Caco-2 (cell line): ENCODE results near the gene OR4E2. TPM values are rescaled to one million over a fixed set of nuclear protein-coding genes. Genes with fewer than 3 reads are reported as not detected.

Source experiments
- BruUV-seq: library from RNA; stranded (reverse); fragments of 400-500 nt; replicated peaks from 2 replicates; lab custom pipeline; 2021; lab: Mats Ljungman, UMichigan
- CTCF ChIA-PET: fragments of 300-600 bp; sonication (Branson Sonifier 250); formaldehyde crosslinking; loops from one replicate; lab custom pipeline; 2022; ENCODE audit warnings: antibody characterized with exemption; lab: Charles Lee
- POLR2A ChIA-PET: fragments of 300-600 bp; sonication (Branson Sonifier 250); formaldehyde crosslinking; loops from one replicate; lab custom pipeline; 2022; ENCODE audit warnings: antibody characterized with exemption; lab: Charles Lee
- DNase-seq, 2 experiments: peaks; one replicate each; pipeline versions ENCODE4 v3.0.0 to v3.0.0-alpha.2; 2020 to 2022
- H3K27me3 ChIP-seq: replicated peaks from 2 replicates; pipeline ENCODE4 v1.6.0; 2011; ENCODE audit warnings: low read length; ENCODE audit not compliant: control insufficient read depth, insufficient read depth
- H3K36me3 ChIP-seq: 2 replicates; pipeline ENCODE4 v1.5.1; 2011; ENCODE audit warnings: low read length; ENCODE audit not compliant: control insufficient read depth, insufficient read depth
- H3K4me1 ChIP-seq: fragments of 250-450 bp; sonication (Bioruptor Pico); 2 replicates; pipeline ENCODE4 v1.5.1; 2020; ENCODE audit warnings: mild to moderate bottlenecking
- H3K4me3 ChIP-seq: 2 replicates; pipeline ENCODE4 v1.5.1; 2011; ENCODE audit warnings: low read depth, mild to moderate bottlenecking, control low read depth, low read length
- H3K9me3 ChIP-seq: fragments of 250-450 bp; sonication (Bioruptor Pico); 2 replicates; pipeline ENCODE4 v1.5.1; 2020; ENCODE audit warnings: mild to moderate bottlenecking, moderate library complexity
- H3K27ac Mint-ChIP-seq: one replicate; pipeline ENCODE4 v1.8.0; 2022; ENCODE audit warnings: mixed read lengths; ENCODE audit not compliant: unreplicated experiment
- H3K27me3 Mint-ChIP-seq: one replicate; pipeline ENCODE4 v1.8.0; 2022; ENCODE audit warnings: mixed read lengths; ENCODE audit not compliant: insufficient read depth, unreplicated experiment
- H3K36me3 Mint-ChIP-seq: one replicate; pipeline ENCODE4 v1.8.0; 2022; ENCODE audit warnings: mild to moderate bottlenecking, mixed read lengths; ENCODE audit not compliant: insufficient read depth, unreplicated experiment
- H3K4me1 Mint-ChIP-seq: one replicate; pipeline ENCODE4 v1.8.0; 2022; ENCODE audit warnings: low read depth, mixed read lengths; ENCODE audit not compliant: unreplicated experiment
- H3K4me3 Mint-ChIP-seq: one replicate; pipeline ENCODE4 v1.8.0; 2022; ENCODE audit warnings: mild to moderate bottlenecking, moderate library complexity, mixed read lengths; ENCODE audit not compliant: unreplicated experiment
- H3K9me3 Mint-ChIP-seq: one replicate; pipeline ENCODE4 v1.8.0; 2022; ENCODE audit warnings: mixed read lengths; ENCODE audit not compliant: unreplicated experiment
- intact Hi-C: fragments of 100-400 bp; cut with micrococcal nuclease; formaldehyde crosslinking; loops from one replicate; pipeline ENCODE4 v1.10.0; 2022; ENCODE audit not compliant: unreplicated experiment
- total RNA-seq: library from RNA; stranded (reverse); gene quantifications from 2 replicates; pipeline ENCODE4 v1.2.3, GENCODE V29; 2022
- TF ChIP-seq, protein P1 (sequence below), 2 experiments: fragments of 200-600 bp in 1 of 2; IDR thresholded peaks; 1 replicate in 1 of 2; 2 replicates in 1 of 2; pipeline versions ENCODE4 v1.5.1 to v1.8.0; 2011 to 2022; ENCODE audit warnings: antibody characterized with exemption in 1 of 2, control low read depth in 1 of 2, inconsistent platforms in 1 of 2, low read depth in 1 of 2, low read length in 1 of 2, mild to moderate bottlenecking in 1 of 2, moderate library complexity in 1 of 2; ENCODE audit not compliant: insufficient read depth in 1 of 2, severe bottlenecking in 1 of 2, unreplicated experiment in 1 of 2

Gene OR4E2
- total RNA-seq, 1 experiment from 2014 or later, result not detected

DNA sequence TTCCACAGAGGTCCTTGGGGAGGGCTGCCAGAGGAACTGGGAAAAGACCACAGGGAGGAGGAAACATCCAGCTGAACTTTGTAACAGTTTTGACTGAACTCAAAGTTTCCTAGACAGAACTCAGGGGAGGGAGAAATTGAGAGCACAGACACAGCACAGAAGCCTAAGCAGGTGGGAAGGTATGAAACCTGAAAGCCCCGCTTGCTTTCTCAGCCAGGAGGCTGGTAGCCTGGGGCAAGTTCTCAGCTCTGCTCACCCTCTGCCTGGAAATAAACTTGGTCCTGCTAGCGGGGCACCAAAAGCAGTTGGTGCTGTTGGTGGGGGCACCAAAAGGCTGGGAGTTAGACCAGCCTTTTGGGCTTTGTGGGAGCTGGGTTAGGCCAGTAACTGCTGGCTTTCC is 45.9 kb downstream of the OR4E2 start:
- no peaks in the 10 kb centered on the region for H3K27me3 ChIP-seq
- TF ChIP-seq, protein P1, sequence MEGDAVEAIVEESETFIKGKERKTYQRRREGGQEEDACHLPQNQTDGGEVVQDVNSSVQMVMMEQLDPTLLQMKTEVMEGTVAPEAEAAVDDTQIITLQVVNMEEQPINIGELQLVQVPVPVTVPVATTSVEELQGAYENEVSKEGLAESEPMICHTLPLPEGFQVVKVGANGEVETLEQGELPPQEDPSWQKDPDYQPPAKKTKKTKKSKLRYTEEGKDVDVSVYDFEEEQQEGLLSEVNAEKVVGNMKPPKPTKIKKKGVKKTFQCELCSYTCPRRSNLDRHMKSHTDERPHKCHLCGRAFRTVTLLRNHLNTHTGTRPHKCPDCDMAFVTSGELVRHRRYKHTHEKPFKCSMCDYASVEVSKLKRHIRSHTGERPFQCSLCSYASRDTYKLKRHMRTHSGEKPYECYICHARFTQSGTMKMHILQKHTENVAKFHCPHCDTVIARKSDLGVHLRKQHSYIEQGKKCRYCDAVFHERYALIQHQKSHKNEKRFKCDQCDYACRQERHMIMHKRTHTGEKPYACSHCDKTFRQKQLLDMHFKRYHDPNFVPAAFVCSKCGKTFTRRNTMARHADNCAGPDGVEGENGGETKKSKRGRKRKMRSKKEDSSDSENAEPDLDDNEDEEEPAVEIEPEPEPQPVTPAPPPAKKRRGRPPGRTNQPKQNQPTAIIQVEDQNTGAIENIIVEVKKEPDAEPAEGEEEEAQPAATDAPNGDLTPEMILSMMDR (IDR thresholded peaks at IDR 0.05; ENCODE audit: insufficient read depth in 1 of 2, low read depth in 1 of 2, low read length in 1 of 2, severe bottlenecking in 1 of 2, unreplicated experiment in 1 of 2), result no peak
- H3K4me3 ChIP-seq, result no peak overlapping the region
- intact Hi-C loops, result no loop called here
- ChIA-PET CTCF (no interaction called here), POLR2A (no interaction called here)
- Mint-ChIP-seq H3K4me3 (no peak overlapping the region), H3K9me3 (no peaks in the 10 kb centered on the region), H3K36me3 (no peaks in the 10 kb centered on the region), H3K27me3 (no peaks in the 10 kb centered on the region), H3K27ac (peak overlapping the region; percentile 57), H3K4me1 (peaks cover 19% of the 10 kb centered on the region)
- no peaks in the 10 kb centered on the region for H3K9me3 ChIP-seq
- DNase-seq, result no peak
- BruUV-seq, result no TSS peak
- no peaks in the 10 kb centered on the region for H3K36me3 ChIP-seq
- H3K4me1 ChIP-seq, result peaks cover 37% of the 10 kb centered on the region

DNA sequence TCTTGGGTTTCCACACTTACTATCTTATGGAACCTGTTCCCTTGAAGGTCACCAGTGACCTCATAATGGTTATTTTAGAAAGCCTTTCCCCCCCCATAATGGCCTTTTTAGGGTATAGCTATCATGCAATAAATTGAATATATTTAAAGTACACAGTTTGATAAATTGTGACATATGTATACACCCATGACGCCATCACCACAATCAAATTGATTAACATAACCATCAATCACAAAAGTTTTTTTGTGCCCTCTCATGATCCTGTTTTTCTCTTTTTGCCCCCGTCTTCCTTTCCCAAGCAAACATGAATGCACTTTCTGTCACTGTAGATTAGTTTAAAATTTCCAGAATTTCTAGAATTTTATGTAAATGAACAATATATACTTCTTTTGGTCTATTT is 48.7 kb downstream of the OR4E2 start:
- H3K27me3 ChIP-seq, result no peaks in the 10 kb centered on the region
- intact Hi-C loops, result no loop called here
- peaks cover 19% of the 10 kb centered on the region for H3K4me1 Mint-ChIP-seq
- H3K36me3 ChIP-seq, result no peaks in the 10 kb centered on the region
- no peak overlapping the region for H3K27ac Mint-ChIP-seq
- BruUV-seq, result no TSS peak
- DNase-seq, result no peak
- no peak overlapping the region for H3K4me3 ChIP-seq
- no peak overlapping the region for H3K4me3 Mint-ChIP-seq
- no peaks in the 10 kb centered on the region for H3K36me3 Mint-ChIP-seq
- TF ChIP-seq, protein P1 (IDR thresholded peaks at IDR 0.05; ENCODE audit: insufficient read depth in 1 of 2, low read depth in 1 of 2, low read length in 1 of 2, severe bottlenecking in 1 of 2, unreplicated experiment in 1 of 2), result no peak
- H3K9me3 Mint-ChIP-seq, result peaks cover 10% of the 10 kb centered on the region
- peaks cover 41% of the 10 kb centered on the region for H3K4me1 ChIP-seq
- POLR2A ChIA-PET, result no interaction called here
- H3K27me3 Mint-ChIP-seq, result no peaks in the 10 kb centered on the region
- CTCF ChIA-PET, result no interaction called here
- H3K9me3 ChIP-seq, result no peaks in the 10 kb centered on the region

DNA sequence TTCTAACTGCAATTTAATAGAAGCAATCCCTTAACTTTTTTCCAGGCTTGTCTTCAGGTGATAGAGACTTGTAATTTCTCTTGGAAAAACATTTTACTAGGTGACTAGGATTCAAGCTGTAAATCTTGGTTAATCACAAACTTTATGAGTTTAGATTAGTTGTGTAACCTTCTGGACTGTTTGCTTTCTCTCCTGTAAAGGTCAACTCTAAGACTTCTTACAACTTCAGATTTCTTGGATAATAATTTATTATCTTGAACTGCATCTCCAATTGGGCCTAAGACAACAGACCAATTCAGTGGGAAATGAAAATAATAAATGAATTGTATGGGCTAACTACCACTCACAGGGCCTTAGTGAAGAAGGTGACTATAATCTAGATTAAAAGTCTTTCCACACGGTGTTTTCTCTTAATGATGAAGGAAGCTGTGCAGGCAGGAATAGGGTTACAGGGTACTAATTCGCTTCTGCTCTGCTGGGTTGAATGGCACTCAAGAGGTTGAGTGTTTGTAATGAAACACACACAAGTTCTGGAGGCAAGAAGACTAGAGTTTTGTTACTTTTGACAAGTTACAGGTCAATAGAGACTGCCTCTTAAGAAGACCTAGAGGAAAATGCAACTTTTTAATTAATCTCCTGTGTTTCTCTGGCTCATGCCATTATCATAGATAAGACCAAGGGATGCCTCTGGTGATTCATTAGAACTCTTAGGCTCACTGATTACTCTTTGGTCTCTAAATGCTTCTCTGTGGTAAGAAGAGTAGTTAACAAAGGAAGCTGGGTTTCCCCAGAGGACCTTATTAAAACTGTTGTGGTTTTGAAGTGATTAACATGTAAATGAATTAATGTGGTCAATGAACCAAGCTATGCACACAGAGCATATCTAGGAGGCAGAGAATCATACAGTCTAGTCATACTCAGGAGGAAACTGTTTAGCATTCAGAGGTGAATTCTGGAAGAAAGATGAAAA is 50.0 kb downstream of the OR4E2 start:
- intact Hi-C loops, result loop anchor here (2.0 kb wide), 1 partner anchor 17 kb away; no protein-coding TSS in a partner anchor
- CTCF ChIA-PET, result no interaction called here
- no peaks in the 10 kb centered on the region for H3K27me3 ChIP-seq
- peaks cover 41% of the 10 kb centered on the region for H3K4me1 ChIP-seq
- TF ChIP-seq, protein P1 (IDR thresholded peaks at IDR 0.05; ENCODE audit: insufficient read depth in 1 of 2, low read depth in 1 of 2, low read length in 1 of 2, severe bottlenecking in 1 of 2, unreplicated experiment in 1 of 2), result no peak
- H3K9me3 Mint-ChIP-seq, result peaks cover 22% of the 10 kb centered on the region
- BruUV-seq, result no TSS peak
- no peak overlapping the region for H3K4me3 ChIP-seq
- H3K4me3 Mint-ChIP-seq, result no peak overlapping the region
- POLR2A ChIA-PET, result interaction anchor here (0.6 kb wide), 1 partner anchor 1451 kb away, joined by 3 read pairs; no protein-coding TSS in a partner anchor
- no peaks in the 10 kb centered on the region for H3K9me3 ChIP-seq
- no peak for DNase-seq
- no peak overlapping the region for H3K27ac Mint-ChIP-seq
- H3K36me3 ChIP-seq, result no peaks in the 10 kb centered on the region
- H3K27me3 Mint-ChIP-seq, result no peaks in the 10 kb centered on the region
- peaks cover 19% of the 10 kb centered on the region for H3K4me1 Mint-ChIP-seq
- no peaks in the 10 kb centered on the region for H3K36me3 Mint-ChIP-seq
